GM12878 (cell line): ENCODE results near the gene FUBP3. TPM values are rescaled to one million over a fixed set of nuclear protein-coding genes. Genes with fewer than 3 reads are reported as not detected.

Experiments
- ATAC-seq: fragments of 200-7000 bp; cut with Tn5 transposase; 3 replicates; pipeline ENCODE4 v1.9.1; 2020; ENCODE audit warnings: mild to moderate bottlenecking, moderate library complexity
- BruUV-seq: library from RNA; stranded (reverse); fragments of 400-500 nt; replicated peaks from 2 replicates; lab custom pipeline; 2021; lab: Mats Ljungman, UMichigan
- CTCF ChIA-PET: fragments of 300-600 bp; sonication (Branson Sonifier 250); formaldehyde crosslinking; extraction: SDS; loops from one replicate; lab custom pipeline; 2021; ENCODE audit warnings: inconsistent platforms; lab: Yijun Ruan, JAX
- POLR2A ChIA-PET: fragments of 350-600 bp; formaldehyde crosslinking; extraction: SDS; loops from one replicate; lab custom pipeline; 2021; ENCODE audit warnings: inconsistent platforms; lab: Charles Lee
- RAD21 ChIA-PET: fragments of 300-600 bp; sonication (Branson Sonifier 250); formaldehyde crosslinking; loops from one replicate; lab custom pipeline; 2023; ENCODE audit warnings: antibody characterized with exemption; ENCODE audit not compliant: unreplicated experiment; lab: Charles Lee
- SMC1A ChIA-PET: fragments of 300-600 bp; sonication (Branson Sonifier 250); formaldehyde crosslinking; loops from one replicate; lab custom pipeline; 2023; ENCODE audit not compliant: unreplicated experiment, uncharacterized antibody; lab: Charles Lee
- DNase-seq: peaks from one replicate; pipeline ENCODE4 v3.0.0-alpha.2; 2011; ENCODE audit warnings: low read depth, low spot score
- FAIRE-seq: peaks from 3 replicates; lab custom pipeline; 2011; peaks lifted over from hg19 to GRCh38; lab: Jason Lieb, UNC
- H2AFZ ChIP-seq: 2 replicates; pipeline ENCODE4 v1.6.0; 2011; ENCODE audit warnings: low read depth, low read length, control low read depth; ENCODE audit not compliant: control insufficient read depth
- H3K27ac ChIP-seq: 2 replicates; pipeline ENCODE4 v1.5.1; 2011; ENCODE audit warnings: control low read depth; ENCODE audit not compliant: control insufficient read depth, insufficient read depth
- H3K27me3 ChIP-seq, 2 experiments: replicated peaks in 1 of 2; 2 replicates each; pipeline versions ENCODE4 v1.6.0 to v1.6.1; 2011; ENCODE audit warnings: low read length in 1 of 2; ENCODE audit not compliant: control insufficient read depth in 2 of 2, insufficient read depth in 2 of 2
- H3K36me3 ChIP-seq, 2 experiments: 2 replicates each; pipeline ENCODE4 v1.5.1; 2011; ENCODE audit warnings: low read length in 1 of 2; ENCODE audit not compliant: control insufficient read depth in 2 of 2, insufficient read depth in 2 of 2
- H3K4me1 ChIP-seq: 2 replicates; pipeline ENCODE4 v1.6.1; 2011; ENCODE audit warnings: mild to moderate bottlenecking, low read length, moderate library complexity, mixed read lengths; ENCODE audit not compliant: control insufficient read depth, insufficient read depth
- H3K4me2 ChIP-seq: 2 replicates; pipeline ENCODE4 v1.6.0; 2011; ENCODE audit warnings: control low read depth; ENCODE audit not compliant: control insufficient read depth, insufficient read depth
- H3K4me3 ChIP-seq: fragments of 200-600 bp; sonication (generic); 2 replicates; pipeline ENCODE4 v1.5.1; 2016
- H3K79me2 ChIP-seq: 2 replicates; pipeline ENCODE4 v1.6.0; 2011; ENCODE audit warnings: low read length; ENCODE audit not compliant: control insufficient read depth, insufficient read depth
- H3K9ac ChIP-seq: 2 replicates; pipeline ENCODE4 v1.8.0; 2011; ENCODE audit warnings: low read length, control low read depth, mixed read lengths; ENCODE audit not compliant: control insufficient read depth, insufficient read depth
- H3K9me3 ChIP-seq: replicated peaks from 3 replicates; pipeline ENCODE4 v1.5.1; 2011; ENCODE audit warnings: mild to moderate bottlenecking, low read length; ENCODE audit not compliant: control insufficient read depth, insufficient read depth
- H4K20me1 ChIP-seq: 2 replicates; pipeline ENCODE4 v1.6.0; 2011; ENCODE audit not compliant: control insufficient read depth, insufficient read depth
- CTCF ChIP-seq, 3 experiments: IDR thresholded peaks in 2 of 3; conservative IDR thresholded peaks in 1 of 3; 2 replicates each; pipeline ENCODE4 v1.5.1; 2011; ENCODE audit warnings: low read depth in 3 of 3, low read length in 3 of 3, mild to moderate bottlenecking in 3 of 3, control low read depth in 2 of 3, moderate library complexity in 2 of 3, inconsistent platforms in 1 of 3, mixed read lengths in 1 of 3; ENCODE audit not compliant: control insufficient read depth in 2 of 3, insufficient read depth in 1 of 3; ENCODE audit errors: extremely low read depth in 1 of 3
- GABPA ChIP-seq: IDR thresholded peaks from 2 replicates; pipeline ENCODE4 v1.6.1; 2014; ENCODE audit warnings: antibody characterized with exemption, low read depth, mild to moderate bottlenecking, inconsistent platforms
- KLF5 ChIP-seq: fragments of 450-650 bp; IDR thresholded peaks from 2 replicates; pipeline ENCODE4 v1.6.1; 2014; ENCODE audit warnings: mild to moderate bottlenecking; ENCODE audit not compliant: partially characterized antibody
- RCOR1 ChIP-seq: conservative IDR thresholded peaks from 2 replicates; pipeline ENCODE4 v1.6.1; 2012; ENCODE audit warnings: low read depth, low read length, improper control_type of control experiment
- REST ChIP-seq: IDR thresholded peaks from 2 replicates; pipeline ENCODE4 v1.6.1; 2012; ENCODE audit warnings: mild to moderate bottlenecking, low read depth, low read length
- SMC3 ChIP-seq: IDR thresholded peaks from 2 replicates; pipeline ENCODE4 v1.6.1; 2011; ENCODE audit warnings: low read length, improper control_type of control experiment, borderline replicate concordance
- WGBS: methylation state at CpG from one replicate; pipeline ENCODE4 v1.1.6; 2016; ENCODE audit warnings: low lambda C conversion rate; ENCODE audit not compliant: insufficient replicate concordance, insufficient coverage; ENCODE audit errors: missing lambda C conversion rate; 5-methylcytosine and 5-hydroxymethylcytosine counted together
- in situ Hi-C: fragments of 300-500 bp; cut with MboI; formaldehyde crosslinking; loops from 9 replicates; pipeline ENCODE4 v1.14.3; 2018; ENCODE audit warnings: mixed read lengths
- intact Hi-C: fragments of 100-400 bp; cut with micrococcal nuclease; formaldehyde crosslinking; loops from one replicate; pipeline ENCODE4 v1.14.2; 2022; ENCODE audit not compliant: unreplicated experiment
- polyA plus RNA-seq, 11 experiments: library from polyadenylated mRNA; depleted of rRNA in 4 of 11; unstranded in 6 of 11; stranded (reverse) in 5 of 11; fragments of >200 nt; fragmentation: Nextera tagmentation in 4 of 11; fragmentation: Illumina TruSeq in 1 of 11; extraction: Ambion mirVana in 4 of 11; extraction: Trizol in 1 of 11; gene quantifications; 1 replicate in 1 of 11; 2 replicates in 10 of 11; pipeline versions ENCODE4 v1.2.1 to v1.2.3, GENCODE V29; 2011 to 2016; ENCODE audit warnings: inconsistent platforms in 2 of 11, missing spikeins in 2 of 11, low read depth in 1 of 11
- total RNA-seq, 4 experiments: library from RNA; depleted of rRNA in 3 of 4; stranded (reverse); fragments of >200 nt in 3 of 4; fragmentation: Illumina TruSeq in 1 of 4; extraction: Trizol in 1 of 4; gene quantifications; 2 replicates each; pipeline versions ENCODE4 v1.2.1 to v1.2.3, GENCODE V29; 2013 to 2021

The FUBP3 gene
- total and polyA plus RNA-seq, 10 of the 15 experiments (the other 5 are each of a cell fraction or from before 2014, with no cell fraction given): 2.4 to 49.4 (median 37.2) TPM

- Histone ChIP-seq H3K27ac (no peak overlapping the region), H3K79me2 (no peaks in the 10 kb centered on the region), H3K4me3 (no peak overlapping the region), H3K9ac (no peak overlapping the region), H2AFZ (no peak overlapping the region), H3K4me2 (no peak overlapping the region), H3K4me1 (no peaks in the 10 kb centered on the region), H3K27me3 (no peaks in the 10 kb centered on the region), H4K20me1 (no peaks in the 10 kb centered on the region), H3K36me3 (peaks cover 7 to 11% of the 10 kb centered on the region in 2 experiments; a peak in 3 of 4 replicates), H3K9me3 (no peaks in the 10 kb centered on the region)
- WGBS: 85% methylated on average over 9 of the region's 9 CpGs
- ChIA-PET CTCF (no interaction called here), RAD21 (no interaction called here), POLR2A (no interaction called here), SMC1A (no interaction called here)
- in situ Hi-C loops (no loop called here), intact Hi-C loops (no loop called here)
- TF ChIP-seq RCOR1 (no peak), KLF5 (no peak)
- ATAC-seq: no peak
- no peak for DNase-seq
- no peak for FAIRE-seq
- no TSS peak for BruUV-seq
Measured at GRCh38 chr9:130609163-130609562, 29.8 kb downstream of the FUBP3 start.

GRCh38 chr9:130610862-130611707, 31.7 kb downstream of the FUBP3 start:
- ChIA-PET RAD21 (no interaction called here), POLR2A (no interaction called here), SMC1A (no interaction called here), CTCF (no interaction called here)
- Histone ChIP-seq H3K4me2 (no peak overlapping the region), H2AFZ (no peak overlapping the region), H3K27me3 (no peaks in the 10 kb centered on the region), H3K27ac (no peak overlapping the region), H4K20me1 (no peaks in the 10 kb centered on the region), H3K9ac (no peak overlapping the region), H3K9me3 (no peaks in the 10 kb centered on the region), H3K4me3 (no peak overlapping the region), H3K4me1 (no peaks in the 10 kb centered on the region), H3K36me3 (peaks cover 13 to 19% of the 10 kb centered on the region in 2 experiments; a peak in 3 of 4 replicates), H3K79me2 (no peaks in the 10 kb centered on the region)
- ATAC-seq: no peak
- in situ Hi-C loops (no loop called here), intact Hi-C loops (no loop called here)
- no peak for TF ChIP-seq GABPA
- no peak for TF ChIP-seq REST
- no peak for TF ChIP-seq CTCF (IDR thresholded peaks at IDR 0.05 in 2 of 3, conservative IDR thresholded peaks at IDR 0.05 in 1 of 3; ENCODE audit: control insufficient read depth in 2 of 3, extremely low read depth in 1 of 3, insufficient read depth in 1 of 3, low read depth in 3 of 3, low read length in 3 of 3)
- TF ChIP-seq SMC3: no peak
- no TSS peak for BruUV-seq
- DNase-seq: no peak
- 93% methylated on average over 8 of the region's 8 CpGs for WGBS
- no peak for FAIRE-seq
